RWPE2 (cell line): Measurements from ENCODE around the gene ALG12.

Source experiments
- ATAC-seq: fragments of 200-7000 bp; cut with Tn5 transposase; 3 replicates; pipeline ENCODE4 v1.9.1; 2021; ENCODE audit warnings: low read depth
- DNase-seq: peaks from one replicate; pipeline ENCODE4 v3.0.0-alpha.2; 2020; ENCODE audit warnings: low spot score
- H3K27ac ChIP-seq: fragments of 450-650 bp; 2 replicates; pipeline ENCODE4 v1.5.1; 2017; ENCODE audit warnings: mild to moderate bottlenecking; ENCODE audit not compliant: poor library complexity, severe bottlenecking
- H3K27me3 ChIP-seq: fragments of 250-450 bp; sonication (Bioruptor Pico); 2 replicates; pipeline ENCODE4 v1.5.1; 2021; ENCODE audit warnings: mild to moderate bottlenecking, moderate library complexity; ENCODE audit not compliant: insufficient read depth, poor library complexity, severe bottlenecking
- H3K36me3 ChIP-seq: fragments of 250-450 bp; sonication (Bioruptor Pico); 2 replicates; pipeline ENCODE4 v1.5.1; 2020; ENCODE audit warnings: low read depth, mild to moderate bottlenecking, moderate library complexity
- H3K4me1 ChIP-seq: fragments of 250-450 bp; sonication (Bioruptor Pico); 2 replicates; pipeline ENCODE4 v1.5.1; 2021; ENCODE audit warnings: mild to moderate bottlenecking, moderate library complexity; ENCODE audit not compliant: insufficient read depth, poor library complexity, severe bottlenecking
- H3K4me3 ChIP-seq: fragments of 250-450 bp; sonication (Bioruptor Pico); 2 replicates; pipeline ENCODE4 v1.5.1; 2021; ENCODE audit warnings: mild to moderate bottlenecking, moderate library complexity; ENCODE audit not compliant: severe bottlenecking
- H3K9me3 ChIP-seq: fragments of 250-450 bp; sonication (Bioruptor Pico); 2 replicates; pipeline ENCODE4 v1.5.1; 2021; ENCODE audit warnings: mild to moderate bottlenecking, moderate library complexity; ENCODE audit not compliant: severe bottlenecking
- TF ChIP-seq, protein P1 (sequence below): fragments of 450-650 bp; IDR thresholded peaks from one replicate; pipeline ENCODE4 v1.5.1; 2017; ENCODE audit warnings: mild to moderate bottlenecking, moderate library complexity; ENCODE audit not compliant: poor library complexity, severe bottlenecking

ALG12 gene

GRCh38 chr22:49933236-49934159, 15.3 kb upstream of the ALG12 start:
- Histone ChIP-seq H3K9me3 (no peaks in the 10 kb centered on the region), H3K27ac (peak overlapping the region; percentile 76), H3K36me3 (no peaks in the 10 kb centered on the region), H3K27me3 (no peaks in the 10 kb centered on the region), H3K4me3 (no peak overlapping the region), H3K4me1 (peaks cover 12% of the 10 kb centered on the region)
- DNase-seq (no peak), ATAC-seq (no peak)
- TF ChIP-seq, protein P1, sequence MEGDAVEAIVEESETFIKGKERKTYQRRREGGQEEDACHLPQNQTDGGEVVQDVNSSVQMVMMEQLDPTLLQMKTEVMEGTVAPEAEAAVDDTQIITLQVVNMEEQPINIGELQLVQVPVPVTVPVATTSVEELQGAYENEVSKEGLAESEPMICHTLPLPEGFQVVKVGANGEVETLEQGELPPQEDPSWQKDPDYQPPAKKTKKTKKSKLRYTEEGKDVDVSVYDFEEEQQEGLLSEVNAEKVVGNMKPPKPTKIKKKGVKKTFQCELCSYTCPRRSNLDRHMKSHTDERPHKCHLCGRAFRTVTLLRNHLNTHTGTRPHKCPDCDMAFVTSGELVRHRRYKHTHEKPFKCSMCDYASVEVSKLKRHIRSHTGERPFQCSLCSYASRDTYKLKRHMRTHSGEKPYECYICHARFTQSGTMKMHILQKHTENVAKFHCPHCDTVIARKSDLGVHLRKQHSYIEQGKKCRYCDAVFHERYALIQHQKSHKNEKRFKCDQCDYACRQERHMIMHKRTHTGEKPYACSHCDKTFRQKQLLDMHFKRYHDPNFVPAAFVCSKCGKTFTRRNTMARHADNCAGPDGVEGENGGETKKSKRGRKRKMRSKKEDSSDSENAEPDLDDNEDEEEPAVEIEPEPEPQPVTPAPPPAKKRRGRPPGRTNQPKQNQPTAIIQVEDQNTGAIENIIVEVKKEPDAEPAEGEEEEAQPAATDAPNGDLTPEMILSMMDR, result no peak

DNA sequence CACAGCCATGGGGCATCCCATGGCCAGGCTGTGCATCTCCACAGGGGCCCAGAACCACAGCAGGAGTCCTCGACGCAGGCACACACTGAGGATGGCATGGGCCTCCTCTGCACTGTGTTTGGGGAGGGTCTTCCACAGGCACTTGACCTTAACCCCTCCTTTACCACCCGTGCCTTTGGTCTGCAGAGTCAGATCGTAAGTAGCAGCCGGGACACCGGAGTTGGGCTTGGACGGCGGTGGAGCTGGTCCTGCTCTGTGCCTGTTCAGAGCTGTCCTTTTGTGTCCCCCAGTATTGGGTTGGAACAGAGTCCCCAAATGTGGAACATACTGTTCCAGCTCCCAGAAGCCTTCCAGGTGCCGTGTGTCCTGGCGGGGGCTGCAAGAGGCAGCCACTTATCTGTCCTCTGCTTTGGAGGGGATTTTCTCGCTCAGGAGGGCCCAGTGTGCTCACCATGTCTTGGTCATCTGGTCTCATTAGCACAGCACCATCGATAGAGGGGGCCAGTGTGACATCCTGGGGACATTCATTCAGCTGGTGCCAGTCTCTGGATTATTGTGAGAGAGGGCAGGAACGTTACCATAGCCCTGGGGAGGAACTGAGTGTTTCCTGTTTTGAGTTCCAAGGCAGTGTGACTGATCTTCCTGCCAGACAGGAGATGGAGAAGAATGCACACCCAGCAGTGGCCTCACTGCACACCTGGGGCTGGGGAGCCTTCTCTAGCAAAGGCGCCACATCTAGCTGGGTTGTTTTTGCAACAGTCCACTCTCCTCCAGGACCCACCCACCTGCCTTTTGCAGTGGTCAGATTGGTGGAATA, 12.6 kb upstream of the ALG12 start:
- no peak for DNase-seq
- H3K27ac ChIP-seq, result peak overlapping the region; percentile 12
- TF ChIP-seq, protein P1, result peak; percentile 66
- H3K27me3 ChIP-seq, result no peaks in the 10 kb centered on the region
- peak; percentile 47 for ATAC-seq
- no peak overlapping the region for H3K4me3 ChIP-seq
- H3K36me3 ChIP-seq, result no peaks in the 10 kb centered on the region; the same call in 1 of the 2 replicates
- no peaks in the 10 kb centered on the region for H3K9me3 ChIP-seq
- H3K4me1 ChIP-seq, result peaks cover 12% of the 10 kb centered on the region

GRCh38 chr22:49929994-49930575, 11.8 kb upstream of the ALG12 start:
- Histone ChIP-seq H3K9me3 (no peaks in the 10 kb centered on the region), H3K27ac (no peak overlapping the region), H3K27me3 (no peaks in the 10 kb centered on the region), H3K4me3 (no peak overlapping the region), H3K4me1 (peaks cover 12% of the 10 kb centered on the region), H3K36me3 (peaks cover 5% of the 10 kb centered on the region)
- ATAC-seq (no peak), DNase-seq (no peak)
- TF ChIP-seq, protein P1, result no peak

- peaks cover 8% of the 10 kb centered on the region for H3K4me1 ChIP-seq
- peaks cover 5% of the 10 kb centered on the region for H3K36me3 ChIP-seq
- no peak overlapping the region for H3K4me3 ChIP-seq
- no peaks in the 10 kb centered on the region for H3K27me3 ChIP-seq
- H3K27ac ChIP-seq, result no peak overlapping the region
- TF ChIP-seq, protein P1, result peak; percentile 94
- ATAC-seq, result peak; percentile 69
- no peak for DNase-seq
- H3K9me3 ChIP-seq, result no peaks in the 10 kb centered on the region
These were observed 11.2 kb upstream of the ALG12 start for GRCh38 chr22:49929211-49929979.
